GM21367 (cell line): Measurements from ENCODE around the gene GPC1.

Experiments used
- ATAC-seq: cut with Tn5 transposase; IDR thresholded peaks from one replicate; pipeline ENCODE4 v1.9.1; 2021; ENCODE audit not compliant: unreplicated experiment

Gene GPC1

GRCh38 chr2:240396623-240397541 is 38.6 kb upstream of the GPC1 start:
- no peak for ATAC-seq

- no peak for ATAC-seq
Observed at GRCh38 chr2:240397542-240397916, 37.9 kb upstream of the GPC1 start.

- no peak for ATAC-seq
Observed at GRCh38 chr2:240397924-240398645, 37.4 kb upstream of the GPC1 start.

DNA sequence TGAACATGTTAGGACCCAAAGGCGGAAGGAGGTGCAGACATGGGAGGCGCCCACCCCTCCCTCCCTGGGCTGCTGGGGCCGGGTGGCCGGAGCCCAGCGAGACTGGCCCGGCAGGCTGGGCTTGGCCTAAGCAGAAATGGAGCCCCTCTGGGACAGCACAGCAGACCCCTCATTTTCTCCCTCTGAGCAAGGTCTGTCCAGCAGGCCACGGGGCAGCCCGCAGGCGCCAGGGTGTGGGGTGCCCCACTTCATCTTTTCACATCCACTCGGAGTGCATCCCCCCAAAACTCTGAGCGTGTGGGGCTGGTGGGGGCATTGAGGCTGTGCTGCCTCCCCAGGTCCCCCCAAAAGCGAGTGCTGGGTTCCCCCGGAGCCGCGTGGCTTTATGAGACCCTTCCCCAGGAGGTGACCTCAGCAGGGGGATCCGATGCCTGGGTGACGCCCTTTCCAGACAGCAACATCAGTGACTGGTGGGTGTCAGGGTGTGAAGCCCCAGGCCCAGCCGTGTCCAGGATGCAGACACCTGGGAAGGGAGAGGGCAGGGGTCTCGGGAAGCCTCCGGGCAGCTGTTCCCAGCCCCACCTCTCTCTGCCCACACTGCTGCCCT is 36.7 kb upstream of the GPC1 start:
- ATAC-seq, result no peak

GRCh38 chr2:240399419-240400324 is 35.8 kb upstream of the GPC1 start:
- ATAC-seq, result no peak

DNA sequence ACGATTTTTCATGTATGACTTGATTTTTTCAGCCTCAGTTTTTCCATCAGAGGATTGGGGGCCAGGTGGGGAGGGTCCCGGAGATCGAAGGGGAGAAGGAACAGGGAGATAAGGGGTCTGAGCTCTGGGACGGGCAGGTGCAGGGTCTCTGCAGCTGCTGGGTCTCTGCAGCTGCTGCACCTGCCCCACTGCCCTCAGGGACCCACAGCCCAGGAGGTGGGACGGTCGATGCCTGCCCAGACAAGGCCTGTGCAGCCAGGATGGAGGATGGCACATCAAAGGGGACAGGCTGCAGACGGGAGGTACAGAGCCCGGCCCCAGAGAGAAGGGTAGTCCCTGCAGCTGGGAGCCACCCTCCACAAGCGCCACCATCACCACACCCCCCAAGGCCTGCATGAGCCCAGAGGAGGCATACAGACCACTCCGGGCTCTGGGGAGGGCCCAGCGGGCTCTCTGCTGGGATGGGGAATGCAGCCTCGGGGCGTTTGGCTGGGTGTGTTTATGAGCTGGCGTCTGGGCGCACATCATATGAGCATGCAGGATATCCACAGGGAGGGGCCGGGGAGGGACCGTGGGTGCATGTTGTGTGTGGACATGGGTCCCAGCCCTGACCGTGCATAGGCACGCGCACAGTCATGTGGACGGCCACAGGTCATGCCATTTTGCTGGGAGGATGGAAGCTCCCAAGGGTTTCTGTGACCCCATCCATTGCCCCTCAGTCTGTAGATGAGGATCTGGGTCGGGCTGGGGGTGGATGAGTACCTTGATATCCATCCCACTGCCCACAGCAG is 34.9 kb upstream of the GPC1 start:
- ATAC-seq, result no peak

GRCh38 chr2:240401308-240401707 is 34.2 kb upstream of the GPC1 start:
- no peak for ATAC-seq

- ATAC-seq, result no peak
Observed at GRCh38 chr2:240401781-240402551, 33.5 kb upstream of the GPC1 start.

DNA sequence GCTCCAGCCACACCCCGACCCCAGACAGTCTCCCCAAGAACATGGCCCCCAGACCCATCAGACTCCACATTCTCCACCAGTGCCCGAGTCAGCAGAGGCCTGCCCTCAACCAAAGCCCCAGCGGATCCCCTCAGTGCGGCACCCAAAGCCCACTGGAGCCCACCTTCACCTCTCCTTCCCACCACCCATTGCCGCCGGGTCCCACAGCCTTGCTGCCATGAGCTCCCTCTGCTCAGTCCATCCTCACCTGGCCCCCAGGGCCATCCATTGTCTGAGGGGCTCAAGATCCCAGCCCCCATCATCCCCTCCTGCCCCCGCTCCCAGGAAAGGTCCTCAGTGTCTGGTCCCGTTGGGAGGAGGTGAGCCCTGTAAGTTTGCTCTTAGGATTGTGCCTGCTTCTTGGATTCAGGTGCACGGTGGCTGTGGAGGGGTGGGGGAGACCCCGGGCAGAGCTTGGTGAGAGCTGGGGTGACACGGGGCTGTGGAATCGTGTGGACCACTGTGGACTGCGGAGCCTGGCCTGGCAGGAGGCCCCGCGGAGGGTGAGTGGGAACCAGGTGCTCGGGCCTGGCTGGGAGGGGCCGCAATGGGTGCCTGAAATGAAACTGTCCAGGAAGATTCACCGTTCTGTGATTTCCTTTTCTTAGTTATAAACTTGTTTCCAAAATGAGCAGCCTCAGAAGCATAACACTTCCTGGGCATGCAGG is 32.7 kb upstream of the GPC1 start:
- no peak for ATAC-seq

DNA sequence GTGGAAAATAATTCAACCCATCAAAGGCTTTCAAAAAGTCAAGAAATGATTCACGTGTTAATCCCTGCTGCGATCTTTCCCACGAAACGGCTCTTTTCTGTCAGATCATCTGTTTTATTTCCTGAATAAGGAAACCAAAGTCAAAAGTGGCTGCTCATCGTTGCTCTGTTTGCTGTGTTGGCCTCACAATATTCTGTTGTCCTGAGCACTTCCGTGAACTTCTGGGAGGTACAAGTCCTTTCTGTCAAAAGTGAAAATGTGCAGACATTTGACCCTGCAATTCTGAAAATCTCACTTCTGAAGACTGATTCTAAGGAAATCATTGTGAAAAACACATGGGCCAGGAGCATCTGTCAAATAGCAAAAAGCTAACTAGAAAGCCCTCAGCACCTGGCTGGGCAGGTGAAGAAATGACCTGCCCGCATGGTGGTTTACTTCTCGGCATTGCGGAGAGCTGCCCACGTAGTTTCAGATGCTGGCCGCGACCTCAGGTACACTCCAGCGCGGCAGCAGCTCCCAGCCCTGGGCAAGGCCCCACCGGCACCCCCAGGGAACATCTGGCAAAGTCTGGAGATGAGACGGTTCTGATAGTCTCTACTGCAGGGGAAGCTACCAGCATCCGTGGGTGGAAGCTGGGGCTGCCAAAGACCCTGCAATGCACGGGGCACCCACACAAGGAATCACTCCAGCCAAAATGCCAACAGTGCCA is 31.9 kb upstream of the GPC1 start:
- ATAC-seq, result no peak

GRCh38 chr2:240404174-240404852 is 31.1 kb upstream of the GPC1 start:
- ATAC-seq, result no peak

DNA sequence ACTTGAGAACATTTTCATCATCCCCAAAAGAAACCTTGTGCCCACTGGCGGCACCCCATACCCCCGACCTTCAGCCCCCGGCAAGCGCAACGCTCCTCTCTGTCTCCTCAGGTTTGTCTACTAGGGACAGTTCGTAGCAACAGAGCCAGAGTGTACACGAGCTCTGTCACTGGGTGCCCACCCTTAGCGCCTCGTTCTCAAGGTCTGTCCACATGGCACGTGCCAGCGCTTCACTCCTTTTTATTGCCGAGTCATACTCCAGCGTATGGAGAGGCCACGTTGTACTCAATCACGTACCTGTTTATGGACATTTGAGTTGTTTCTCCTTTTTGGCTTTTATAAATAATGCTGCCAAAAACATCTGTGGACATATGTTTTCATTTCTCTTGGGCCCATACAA is 30.3 kb upstream of the GPC1 start:
- ATAC-seq, result no peak

GRCh38 chr2:240405684-240406313 is 29.7 kb upstream of the GPC1 start:
- no peak for ATAC-seq

DNA sequence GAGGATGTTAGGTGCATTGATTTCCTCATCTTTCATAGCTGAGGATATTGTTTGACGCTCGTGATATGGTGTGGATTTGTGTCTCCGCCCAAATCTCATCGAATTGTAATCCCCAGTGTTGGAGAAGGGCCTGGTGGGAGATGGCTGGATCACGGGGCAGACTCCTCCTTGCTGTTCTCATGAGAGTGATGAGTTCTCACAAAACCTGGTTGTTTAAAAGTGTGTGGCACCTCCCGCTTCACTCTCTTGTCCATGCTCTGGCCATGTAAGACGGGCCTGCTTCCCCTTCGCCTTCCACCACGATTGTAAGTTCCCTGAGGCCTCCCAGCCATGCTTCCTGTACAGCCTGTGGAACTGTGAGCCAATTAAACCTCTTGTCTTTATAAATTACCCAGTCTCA is 28.4 kb upstream of the GPC1 start:
- ATAC-seq, result no peak

GRCh38 chr2:240410004-240410403 is 25.5 kb upstream of the GPC1 start:
- ATAC-seq, result no peak

DNA sequence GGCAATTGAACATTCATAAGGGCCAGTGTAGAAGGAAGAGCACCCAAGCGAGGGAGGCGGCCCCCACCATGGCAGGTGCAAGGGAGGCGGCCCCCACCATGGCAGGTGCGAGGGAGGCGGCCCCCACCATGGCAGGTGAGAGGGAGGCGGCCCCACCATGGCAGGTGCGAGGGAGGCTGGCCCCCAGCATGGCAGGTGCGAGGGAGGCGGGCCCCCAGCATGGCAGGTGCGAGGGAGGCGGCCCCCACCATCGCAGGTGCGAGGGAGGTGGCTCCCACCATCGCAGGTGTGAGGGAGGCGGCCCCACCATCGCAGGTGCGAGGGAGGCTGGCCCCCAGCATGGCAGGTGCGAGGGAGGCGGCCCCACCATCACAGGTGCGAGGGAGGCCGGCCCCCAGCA is 24.7 kb upstream of the GPC1 start:
- no peak for ATAC-seq
